Medulla oblongata (tissue), 1 donor: ENCODE measurements around the gene IL26.

Experiments
- DNase-seq: peaks from one replicate; pipeline ENCODE4 v3.0.0-alpha.2; 2015; ENCODE audit errors: extremely low spot score

The IL26 gene

GRCh38 chr12:68225576-68226476 is at the start of gene IL26:
Gene IL26 (minus strand): TSS chr12:68225810. CDS start chr12:68225756, 54 bp downstream.
- no peak for DNase-seq

GRCh38 chr12:68272732-68273131 is 47.1 kb upstream of the IL26 start:
- DNase-seq = no peak

GRCh38 chr12:68271346-68271745 is 45.7 kb upstream of the IL26 start:
- DNase-seq = no peak

- DNase-seq = no peak
These were observed 44.7 kb upstream of the IL26 start for GRCh38 chr12:68270358-68270757.

GRCh38 chr12:68269779-68270178 is 44.2 kb upstream of the IL26 start:
- DNase-seq = no peak

- no peak for DNase-seq
These were observed 43.4 kb upstream of the IL26 start for GRCh38 chr12:68268967-68269366.

GRCh38 chr12:68267892-68268396 is 42.3 kb upstream of the IL26 start:
- DNase-seq = no peak

- no peak for DNase-seq
These were observed 39.2 kb upstream of the IL26 start for GRCh38 chr12:68264857-68265256.

- no peak for DNase-seq
These were observed 38.7 kb upstream of the IL26 start for GRCh38 chr12:68264158-68264855.

- no peak for DNase-seq
These were observed 37.8 kb upstream of the IL26 start for GRCh38 chr12:68263366-68263765.

- no peak for DNase-seq
These were observed 36.3 kb upstream of the IL26 start for GRCh38 chr12:68261896-68262295.

- DNase-seq = no peak
These were observed 34.5 kb upstream of the IL26 start for GRCh38 chr12:68260153-68260552.

- DNase-seq = no peak
These were observed 33.8 kb upstream of the IL26 start for GRCh38 chr12:68259318-68259940.

GRCh38 chr12:68253504-68253903 is 27.9 kb upstream of the IL26 start, which contains the start of gene IL22:
Gene IL22 (minus strand): TSS chr12:68253604. CDS start chr12:68253448, 156 bp downstream.
- DNase-seq = no peak

- no peak for DNase-seq
These were observed 26.5 kb upstream of the IL26 start for GRCh38 chr12:68252077-68252476.

GRCh38 chr12:68250454-68250853 is 24.8 kb upstream of the IL26 start:
- no peak for DNase-seq

- no peak for DNase-seq
These were observed 22.2 kb upstream of the IL26 start for GRCh38 chr12:68247785-68248184.

GRCh38 chr12:68246350-68246749 is 20.7 kb upstream of the IL26 start:
- no peak for DNase-seq

GRCh38 chr12:68245180-68246021 is 19.8 kb upstream of the IL26 start:
- DNase-seq = no peak

- no peak for DNase-seq
These were observed 17.2 kb upstream of the IL26 start for GRCh38 chr12:68242777-68243176.

GRCh38 chr12:68240975-68241374 is 15.4 kb upstream of the IL26 start:
- DNase-seq = peak; percentile 69
